WTC11 (cell line): ENCODE results near the gene MYO15B. TPM values are rescaled to one million over a fixed set of nuclear protein-coding genes. Genes with fewer than 3 reads are reported as not detected.

ENCODE experiments used
- ATAC-seq: fragments of 200-7000 bp; cut with Tn5 transposase; 2 replicates; pipeline ENCODE4 v1.10.0; 2021; ENCODE audit warnings: mild to moderate bottlenecking, moderate library complexity
- CTCF ChIA-PET: fragments of 300-600 bp; sonication (Branson Sonifier 250); formaldehyde crosslinking; loops from one replicate; lab custom pipeline; 2021; ENCODE audit warnings: antibody characterized with exemption; lab: Charles Lee
- POLR2A ChIA-PET: fragments of 350-600 bp; sonication (Branson Sonifier 250); formaldehyde crosslinking; loops from one replicate; lab custom pipeline; 2021; ENCODE audit warnings: antibody characterized with exemption; lab: Charles Lee
- DNase-seq: peaks from one replicate; pipeline ENCODE4 v3.0.0; 2021; ENCODE audit warnings: low spot score
- H3K27ac Mint-ChIP-seq: 2 replicates; pipeline ENCODE4 v1.8.0; 2021; ENCODE audit warnings: mixed read lengths
- H3K27me3 Mint-ChIP-seq: 2 replicates; pipeline ENCODE4 v1.8.0; 2021; ENCODE audit warnings: low read depth, mild to moderate bottlenecking, moderate library complexity, mixed read lengths
- H3K36me3 Mint-ChIP-seq: 2 replicates; pipeline ENCODE4 v1.8.0; 2021; ENCODE audit warnings: mixed read lengths
- H3K4me1 Mint-ChIP-seq: 2 replicates; pipeline ENCODE4 v1.8.0; 2022; ENCODE audit warnings: mixed read lengths
- H3K4me3 Mint-ChIP-seq: 2 replicates; pipeline ENCODE4 v1.8.0; 2021; ENCODE audit warnings: mild to moderate bottlenecking, moderate library complexity, mixed read lengths
- H3K9me3 Mint-ChIP-seq: 2 replicates; pipeline ENCODE4 v1.8.0; 2021; ENCODE audit warnings: mixed read lengths
- ATF1 ChIP-seq: sonication (generic); formaldehyde crosslinking; IDR thresholded peaks from 2 replicates; pipeline ENCODE4 v1.8.1; 2023; ENCODE audit warnings: mild to moderate bottlenecking, moderate library complexity, missing genetic modification reagents
- CDX4 ChIP-seq: fragments of 250-450 bp; sonication (Bioruptor Pico); IDR thresholded peaks from 2 replicates; pipeline ENCODE4 v1.9.0; 2021; ENCODE audit warnings: moderate library complexity, mild to moderate bottlenecking, inconsistent platforms, borderline replicate concordance
- GRHL2 ChIP-seq: fragments of 250-450 bp; sonication (Bioruptor Pico); IDR thresholded peaks from 2 replicates; pipeline ENCODE4 v1.8.0; 2022; ENCODE audit warnings: mild to moderate bottlenecking, moderate library complexity; ENCODE audit not compliant: insufficient replicate concordance, severe bottlenecking
- MYBL2 ChIP-seq: sonication (generic); formaldehyde crosslinking; IDR thresholded peaks from 2 replicates; pipeline ENCODE4 v1.8.1; 2023; ENCODE audit warnings: mild to moderate bottlenecking, moderate library complexity, missing genetic modification reagents
- NFE2L1 ChIP-seq: sonication (generic); formaldehyde crosslinking; IDR thresholded peaks from 2 replicates; pipeline ENCODE4 v1.8.1; 2023; ENCODE audit warnings: missing genetic modification reagents
- NFYB ChIP-seq: sonication (generic); formaldehyde crosslinking; conservative IDR thresholded peaks from 2 replicates; pipeline ENCODE4 v1.8.0; 2022; ENCODE audit warnings: low read depth, missing genetic modification reagents
- SMAD3 ChIP-seq: sonication (generic); formaldehyde crosslinking; IDR thresholded peaks from 2 replicates; pipeline ENCODE4 v1.8.0; 2022; ENCODE audit warnings: missing genetic modification reagents, mild to moderate bottlenecking, borderline replicate concordance
- SP1 ChIP-seq: sonication (generic); formaldehyde crosslinking; conservative IDR thresholded peaks from 2 replicates; pipeline ENCODE4 v1.8.1; 2022; ENCODE audit warnings: missing genetic modification reagents
- ZBTB43 ChIP-seq: sonication (generic); formaldehyde crosslinking; IDR thresholded peaks from 2 replicates; pipeline ENCODE4 v1.8.1; 2023; ENCODE audit warnings: mild to moderate bottlenecking, missing genetic modification reagents
- ZNF671 ChIP-seq: fragments of 250-450 bp; sonication (Bioruptor Pico); IDR thresholded peaks from 2 replicates; pipeline ENCODE4 v1.8.0; 2021; ENCODE audit warnings: mild to moderate bottlenecking
- total RNA-seq: library from RNA; stranded (reverse); gene quantifications from 3 replicates; pipeline ENCODE4 v1.2.3, GENCODE V29; 2021
- TF ChIP-seq, protein P1 (sequence below): fragments of 250-450 bp; sonication (Bioruptor Pico); IDR thresholded peaks from 2 replicates; pipeline ENCODE4 v1.9.0; 2021; ENCODE audit warnings: mild to moderate bottlenecking, borderline replicate concordance
- TF ChIP-seq, protein P2 (sequence below): sonication (generic); formaldehyde crosslinking; IDR thresholded peaks from 2 replicates; pipeline ENCODE4 v1.8.0; 2022; ENCODE audit warnings: mild to moderate bottlenecking, missing genetic modification reagents

MYO15B gene
- total RNA-seq, 1 experiment from 2014 or later = 35.6 TPM

DNA sequence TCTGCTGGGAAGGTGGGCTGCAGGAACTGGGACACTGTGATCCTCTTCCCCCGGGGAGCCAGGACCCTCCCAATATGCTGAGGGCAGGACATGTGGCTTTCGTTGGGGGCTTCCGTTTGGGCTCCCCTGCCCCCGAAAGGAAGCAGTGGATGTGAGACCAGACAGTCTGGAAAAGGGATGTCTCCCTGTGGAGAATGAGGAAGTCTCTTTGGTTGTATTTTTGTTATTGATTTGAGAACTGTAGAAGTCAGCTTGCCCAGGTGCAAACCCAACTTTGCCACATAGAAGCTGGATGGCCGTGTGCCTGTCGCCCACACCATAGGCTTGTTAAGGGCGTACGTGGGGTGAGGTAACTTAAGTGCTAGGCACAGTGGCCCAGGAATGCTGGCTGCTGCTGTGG lies 43.4 kb upstream of the MYO15B start (continued):
- TF ChIP-seq, protein P1, sequence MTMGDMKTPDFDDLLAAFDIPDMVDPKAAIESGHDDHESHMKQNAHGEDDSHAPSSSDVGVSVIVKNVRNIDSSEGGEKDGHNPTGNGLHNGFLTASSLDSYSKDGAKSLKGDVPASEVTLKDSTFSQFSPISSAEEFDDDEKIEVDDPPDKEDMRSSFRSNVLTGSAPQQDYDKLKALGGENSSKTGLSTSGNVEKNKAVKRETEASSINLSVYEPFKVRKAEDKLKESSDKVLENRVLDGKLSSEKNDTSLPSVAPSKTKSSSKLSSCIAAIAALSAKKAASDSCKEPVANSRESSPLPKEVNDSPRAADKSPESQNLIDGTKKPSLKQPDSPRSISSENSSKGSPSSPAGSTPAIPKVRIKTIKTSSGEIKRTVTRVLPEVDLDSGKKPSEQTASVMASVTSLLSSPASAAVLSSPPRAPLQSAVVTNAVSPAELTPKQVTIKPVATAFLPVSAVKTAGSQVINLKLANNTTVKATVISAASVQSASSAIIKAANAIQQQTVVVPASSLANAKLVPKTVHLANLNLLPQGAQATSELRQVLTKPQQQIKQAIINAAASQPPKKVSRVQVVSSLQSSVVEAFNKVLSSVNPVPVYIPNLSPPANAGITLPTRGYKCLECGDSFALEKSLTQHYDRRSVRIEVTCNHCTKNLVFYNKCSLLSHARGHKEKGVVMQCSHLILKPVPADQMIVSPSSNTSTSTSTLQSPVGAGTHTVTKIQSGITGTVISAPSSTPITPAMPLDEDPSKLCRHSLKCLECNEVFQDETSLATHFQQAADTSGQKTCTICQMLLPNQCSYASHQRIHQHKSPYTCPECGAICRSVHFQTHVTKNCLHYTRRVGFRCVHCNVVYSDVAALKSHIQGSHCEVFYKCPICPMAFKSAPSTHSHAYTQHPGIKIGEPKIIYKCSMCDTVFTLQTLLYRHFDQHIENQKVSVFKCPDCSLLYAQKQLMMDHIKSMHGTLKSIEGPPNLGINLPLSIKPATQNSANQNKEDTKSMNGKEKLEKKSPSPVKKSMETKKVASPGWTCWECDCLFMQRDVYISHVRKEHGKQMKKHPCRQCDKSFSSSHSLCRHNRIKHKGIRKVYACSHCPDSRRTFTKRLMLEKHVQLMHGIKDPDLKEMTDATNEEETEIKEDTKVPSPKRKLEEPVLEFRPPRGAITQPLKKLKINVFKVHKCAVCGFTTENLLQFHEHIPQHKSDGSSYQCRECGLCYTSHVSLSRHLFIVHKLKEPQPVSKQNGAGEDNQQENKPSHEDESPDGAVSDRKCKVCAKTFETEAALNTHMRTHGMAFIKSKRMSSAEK (CRISPR knock-in tag) = no peak
- TF ChIP-seq ZNF671 = no peak
- TF ChIP-seq, protein P2, sequence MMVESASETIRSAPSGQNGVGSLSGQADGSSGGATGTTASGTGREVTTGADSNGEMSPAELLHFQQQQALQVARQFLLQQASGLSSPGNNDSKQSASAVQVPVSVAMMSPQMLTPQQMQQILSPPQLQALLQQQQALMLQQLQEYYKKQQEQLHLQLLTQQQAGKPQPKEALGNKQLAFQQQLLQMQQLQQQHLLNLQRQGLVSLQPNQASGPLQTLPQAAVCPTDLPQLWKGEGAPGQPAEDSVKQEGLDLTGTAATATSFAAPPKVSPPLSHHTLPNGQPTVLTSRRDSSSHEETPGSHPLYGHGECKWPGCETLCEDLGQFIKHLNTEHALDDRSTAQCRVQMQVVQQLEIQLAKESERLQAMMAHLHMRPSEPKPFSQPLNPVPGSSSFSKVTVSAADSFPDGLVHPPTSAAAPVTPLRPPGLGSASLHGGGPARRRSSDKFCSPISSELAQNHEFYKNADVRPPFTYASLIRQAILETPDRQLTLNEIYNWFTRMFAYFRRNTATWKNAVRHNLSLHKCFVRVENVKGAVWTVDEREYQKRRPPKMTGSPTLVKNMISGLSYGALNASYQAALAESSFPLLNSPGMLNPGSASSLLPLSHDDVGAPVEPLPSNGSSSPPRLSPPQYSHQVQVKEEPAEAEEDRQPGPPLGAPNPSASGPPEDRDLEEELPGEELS = no peak
- TF ChIP-seq ATF1 (CRISPR knock-in tag) = no peak
- TF ChIP-seq GRHL2 (CRISPR knock-in tag) = no peak
- no peak for TF ChIP-seq SP1 (CRISPR knock-in tag)
- TF ChIP-seq NFYB (CRISPR knock-in tag) = no peak

DNA sequence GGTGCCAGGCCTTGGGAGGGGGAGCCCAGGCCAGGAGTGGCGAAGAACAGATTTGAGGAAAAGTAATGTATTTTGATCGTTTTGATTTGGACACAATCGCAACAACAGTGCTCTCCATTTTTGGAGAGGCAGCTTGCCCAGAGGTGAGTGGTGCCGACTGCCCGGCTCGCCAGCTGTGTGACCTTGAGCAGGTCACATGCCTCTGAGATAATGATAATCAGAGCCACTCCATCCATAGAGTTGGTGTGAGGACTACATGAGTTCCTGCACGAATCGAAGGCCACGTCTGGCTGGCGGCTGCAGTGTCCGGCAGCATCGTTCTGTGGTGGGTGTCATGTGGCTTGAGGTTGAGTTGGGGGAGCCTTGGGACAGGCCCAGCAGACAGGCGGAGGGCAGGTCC lies 41.4 kb upstream of the MYO15B start:
- no peak for ATAC-seq
- H3K4me1 Mint-ChIP-seq = peaks cover 44% of the 10 kb centered on the region

DNA sequence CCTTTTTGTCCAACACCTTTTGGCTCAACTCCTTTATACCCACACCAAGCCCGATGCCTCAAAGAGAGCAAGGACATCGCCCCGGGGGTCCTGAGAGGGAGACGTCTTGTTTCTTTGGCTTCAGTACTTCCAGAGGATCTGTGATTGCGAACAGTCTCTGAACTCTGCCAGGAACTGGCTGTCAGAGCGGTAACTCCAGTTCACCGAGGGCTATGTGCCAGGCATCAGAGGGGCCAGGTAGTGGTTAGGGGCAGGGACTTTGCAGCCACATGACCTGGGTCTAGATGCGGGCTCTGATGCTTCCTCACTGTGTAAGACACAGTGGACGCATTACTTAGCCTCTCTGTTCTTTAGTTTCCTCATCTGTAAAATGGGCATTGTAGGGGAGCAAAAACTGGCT lies 40.5 kb upstream of the MYO15B start:
- ChIA-PET POLR2A (no interaction called here), CTCF (no interaction called here)
- Mint-ChIP-seq H3K9me3 (no peaks in the 10 kb centered on the region), H3K36me3 (no peaks in the 10 kb centered on the region), H3K4me1 (peaks cover 41% of the 10 kb centered on the region), H3K4me3 (no peak overlapping the region), H3K27me3 (no peaks in the 10 kb centered on the region), H3K27ac (no peak overlapping the region)
- TF ChIP-seq NFE2L1 (CRISPR knock-in tag) = no peak
- TF ChIP-seq ZBTB43 (CRISPR knock-in tag) = no peak
- no peak for TF ChIP-seq ZNF671
- TF ChIP-seq SMAD3 (CRISPR knock-in tag) = no peak
- no peak for TF ChIP-seq SP1 (CRISPR knock-in tag)
- TF ChIP-seq CDX4 (CRISPR knock-in tag) = no peak
- no peak for ATAC-seq
- DNase-seq = no peak

More for the DNA sequence above, 41.4 kb upstream of the MYO15B start:
- TF ChIP-seq ZNF671 = no peak
- no peak for TF ChIP-seq MYBL2 (CRISPR knock-in tag)
- TF ChIP-seq CDX4 (CRISPR knock-in tag) = no peak
- H3K27ac Mint-ChIP-seq = peak overlapping the region; percentile 86; the same call in 1 of the 2 replicates
- DNase-seq = no peak
- POLR2A ChIA-PET = no interaction called here
- H3K27me3 Mint-ChIP-seq = no peaks in the 10 kb centered on the region
- no peak overlapping the region for H3K4me3 Mint-ChIP-seq
- H3K9me3 Mint-ChIP-seq = no peaks in the 10 kb centered on the region
- CTCF ChIA-PET = no interaction called here
- H3K36me3 Mint-ChIP-seq = no peaks in the 10 kb centered on the region
